HG02852 (cell line): ENCODE data around the gene CELF2.
"Not testable (repeated sequence)": the region's sequence is repeated elsewhere in the genome, so short reads cannot be mapped to it uniquely, and the experiment has no call there.

Experiments used
- ATAC-seq: cut with Tn5 transposase; IDR thresholded peaks from one replicate; pipeline ENCODE4 v1.9.1; 2021; ENCODE audit warnings: mild to moderate bottlenecking, moderate library complexity; ENCODE audit not compliant: unreplicated experiment

The CELF2 gene

DNA sequence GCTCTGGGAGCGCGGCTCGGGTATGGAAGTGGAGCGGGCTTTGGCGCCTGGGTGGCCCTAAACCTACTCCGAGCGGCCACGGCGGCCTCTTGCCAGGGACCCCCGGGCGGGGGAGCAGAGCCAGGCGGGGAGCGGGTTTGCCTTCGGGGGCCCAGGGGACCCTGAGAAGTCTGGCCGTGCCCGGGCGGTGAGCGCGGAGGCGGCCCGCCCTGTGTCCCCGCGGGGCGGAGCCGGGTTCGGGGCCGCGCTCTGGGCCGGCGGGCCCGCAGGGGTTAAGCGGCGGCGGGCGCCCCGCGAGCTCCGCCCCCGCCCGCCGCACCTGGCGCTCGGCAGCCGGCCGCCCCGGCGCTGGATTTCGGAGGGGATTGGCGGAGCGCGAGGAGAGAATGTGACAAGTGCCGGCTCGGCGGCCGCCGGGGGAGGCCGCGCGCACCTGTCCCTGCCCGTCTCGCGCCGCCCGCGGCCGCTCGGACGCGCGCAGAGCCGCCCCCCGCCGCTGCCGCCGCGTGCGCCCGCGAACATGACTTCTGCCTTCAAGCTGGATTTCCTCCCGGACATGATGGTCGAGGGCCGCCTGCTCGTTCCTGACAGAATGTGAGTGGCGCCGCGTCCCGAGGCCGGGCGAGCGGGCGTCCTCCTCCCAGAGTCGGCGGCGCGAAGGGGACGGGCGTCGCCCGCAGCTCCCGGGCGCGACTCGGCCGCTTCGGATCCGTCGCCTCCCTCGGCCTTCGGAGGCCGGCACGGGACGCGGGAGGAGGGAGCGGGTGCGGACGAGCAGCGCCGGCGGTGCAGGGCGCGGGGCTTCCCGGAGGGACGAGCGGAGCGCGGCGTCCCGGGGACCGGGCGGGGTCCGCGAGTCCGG is at the start of gene CELF2:
Gene CELF2 (plus strand): TSS at position 303 of the 862 bp plus-strand sequence. CDS start 218 bp downstream, at position 521.
- peak; percentile 70 for ATAC-seq

DNA sequence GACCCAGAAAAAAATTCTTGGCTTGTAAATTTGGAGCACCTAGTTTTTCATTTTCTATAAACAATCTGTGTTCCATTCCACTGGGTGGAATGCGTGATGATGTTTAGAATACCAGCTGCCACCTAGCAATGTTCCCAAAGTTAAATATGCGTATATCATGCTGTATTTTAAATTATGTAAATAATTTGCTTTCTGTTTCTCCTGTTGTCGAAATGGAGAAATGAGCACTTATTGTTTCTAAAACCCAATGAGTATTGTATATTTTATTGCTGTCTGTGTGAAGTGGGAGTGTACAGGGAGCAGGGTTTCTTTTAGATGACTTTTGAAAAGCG is 49.4 kb upstream of the CELF2 start:
- no peak for ATAC-seq

GRCh38 chr10:10973310-10973709 is 44.4 kb upstream of the CELF2 start:
- no peak for ATAC-seq

- no peak for ATAC-seq
These were observed 42.0 kb upstream of the CELF2 start for GRCh38 chr10:10975647-10976046.

DNA sequence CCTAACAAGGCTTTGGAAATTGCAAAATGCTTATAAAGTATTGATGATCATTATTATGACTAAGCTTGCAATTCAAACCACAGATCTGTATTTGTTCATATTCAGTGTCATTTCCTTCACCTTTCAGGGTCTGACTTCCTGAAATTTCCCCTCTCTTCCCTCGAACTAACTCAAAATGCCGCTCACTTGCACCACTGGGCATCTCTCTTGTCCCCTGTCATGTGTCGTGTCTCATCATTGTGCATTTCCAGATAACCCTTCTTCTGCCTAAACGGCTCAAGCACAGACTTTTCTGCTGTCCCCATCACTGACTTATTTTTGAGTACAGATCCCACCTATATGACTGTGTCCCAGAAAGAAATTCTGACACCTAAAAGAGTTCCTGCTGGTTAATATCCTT is 41.0 kb upstream of the CELF2 start:
- ATAC-seq, result no peak

DNA sequence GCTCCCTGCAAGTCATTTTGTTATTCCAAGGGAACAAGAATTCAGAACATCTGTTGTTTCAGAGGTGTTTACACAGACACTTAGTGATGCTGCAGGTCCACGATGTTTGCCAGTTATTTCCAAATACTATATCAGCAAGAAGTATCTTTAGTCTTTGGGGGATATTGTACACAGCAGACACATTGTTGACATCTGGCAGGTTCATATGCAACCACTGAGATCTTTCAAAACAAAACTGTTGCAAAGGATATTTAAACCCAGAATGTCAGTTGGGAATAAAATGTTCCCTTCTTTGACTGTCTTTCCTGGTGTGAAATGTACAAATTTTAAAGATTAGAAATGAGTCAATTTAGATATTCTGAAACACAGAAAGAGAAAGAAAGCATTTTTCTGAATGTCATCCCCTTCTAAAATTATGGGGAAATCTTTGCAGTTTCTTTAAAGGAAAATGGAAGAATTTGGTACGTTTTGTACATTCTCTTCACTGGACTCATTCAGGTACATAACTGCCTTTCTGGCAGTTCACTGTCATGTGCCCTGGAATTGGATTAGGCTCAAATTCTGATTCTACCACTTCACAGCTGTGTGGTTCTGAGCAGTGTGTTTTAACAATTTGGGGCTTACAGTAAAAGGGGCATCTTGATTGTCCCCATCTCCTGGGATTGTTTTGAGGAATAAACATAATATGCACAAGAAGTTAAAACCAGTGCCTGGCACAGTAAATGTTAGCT is 40.3 kb upstream of the CELF2 start:
- no peak for ATAC-seq

DNA sequence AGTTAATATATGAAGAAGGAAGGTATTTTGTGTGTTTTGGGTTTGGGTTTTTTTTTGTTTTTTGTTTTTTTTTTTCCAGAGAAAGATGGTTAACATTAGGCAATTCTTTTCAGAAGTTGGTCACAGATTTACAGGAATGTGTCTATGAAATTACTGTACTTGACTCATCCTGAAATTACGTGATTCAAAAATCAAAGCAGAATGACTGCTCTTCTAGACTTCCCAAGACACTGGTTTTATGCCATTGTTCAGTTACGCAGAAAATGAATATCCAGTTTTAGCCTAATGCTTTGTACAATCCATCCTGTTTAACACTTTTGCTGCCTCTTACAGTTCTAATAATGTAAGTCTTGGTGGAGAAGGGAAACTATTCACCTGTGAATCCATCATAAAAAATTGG is 39.7 kb upstream of the CELF2 start:
- no peak for ATAC-seq

GRCh38 chr10:10985361-10985760 is 32.3 kb upstream of the CELF2 start:
- ATAC-seq, result no peak

- ATAC-seq, result no peak
These were observed 31.1 kb upstream of the CELF2 start for GRCh38 chr10:10986606-10987005.

- no peak for ATAC-seq
These were observed 30.6 kb upstream of the CELF2 start for GRCh38 chr10:10987111-10987510.

DNA sequence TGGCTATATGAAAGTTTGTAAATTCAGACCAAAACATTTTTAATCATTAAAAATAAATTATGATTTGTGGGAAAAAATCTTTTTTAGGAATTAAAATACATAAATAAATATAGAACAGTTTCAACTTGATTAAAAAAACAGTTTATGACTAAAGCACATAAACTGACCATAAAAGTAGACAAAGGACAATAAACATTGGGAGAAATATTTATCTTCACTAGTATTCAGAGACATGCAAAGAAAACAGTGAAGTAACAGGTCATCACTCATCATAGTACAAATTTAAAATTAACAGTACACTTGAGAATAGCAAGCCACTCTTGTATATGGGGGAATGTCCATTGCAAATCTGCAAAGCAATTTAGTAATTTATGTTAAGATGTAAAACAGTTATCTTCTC is 28.0 kb upstream of the CELF2 start:
- ATAC-seq, result no peak

DNA sequence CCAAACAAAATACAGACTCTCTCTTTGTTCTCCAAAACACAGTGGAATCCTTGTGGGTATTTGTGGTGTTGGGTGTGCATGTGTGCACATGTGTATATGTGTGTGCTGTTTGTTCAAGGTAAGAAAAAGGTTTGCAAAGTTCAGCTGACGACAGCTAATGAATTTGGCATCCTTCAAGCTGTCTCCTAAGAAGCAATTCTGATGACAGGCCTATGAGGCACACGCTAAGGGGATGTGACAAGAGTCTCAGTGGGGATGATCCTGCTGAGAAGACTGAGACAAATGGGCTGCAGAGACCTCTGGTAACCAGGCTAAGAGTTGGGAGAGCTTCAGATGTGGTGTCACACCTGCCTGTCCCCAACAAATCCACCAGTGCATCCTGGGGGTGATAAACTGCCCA is 26.5 kb upstream of the CELF2 start:
- ATAC-seq, result no peak

- no peak for ATAC-seq
These were observed 25.6 kb upstream of the CELF2 start for GRCh38 chr10:10992072-10992471.

GRCh38 chr10:10992961-10993714 is 24.5 kb upstream of the CELF2 start:
- no peak for ATAC-seq

- ATAC-seq, result no peak
These were observed 23.9 kb upstream of the CELF2 start for GRCh38 chr10:10993785-10994184.

DNA sequence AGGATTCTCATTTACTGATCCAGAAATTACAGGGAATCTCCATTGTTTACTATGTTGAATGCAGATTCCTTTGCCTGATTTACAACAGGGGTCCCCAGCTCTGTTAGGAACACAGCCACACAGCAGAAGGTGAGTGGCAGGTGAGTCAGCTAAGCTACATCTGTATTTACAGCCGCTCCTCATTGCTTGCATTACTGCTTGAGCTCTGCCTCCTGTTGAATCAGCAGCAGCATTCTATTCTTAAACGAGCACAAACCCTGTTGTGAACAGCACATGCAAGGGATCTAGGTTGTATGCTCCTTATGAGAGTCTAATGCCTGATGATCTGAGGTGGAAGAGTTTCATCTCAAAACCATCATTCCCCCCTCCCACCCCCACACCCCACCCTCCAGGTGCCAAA is 23.3 kb upstream of the CELF2 start:
- ATAC-seq, result no peak

GRCh38 chr10:10995120-10995519 is 22.6 kb upstream of the CELF2 start:
- no peak for ATAC-seq

DNA sequence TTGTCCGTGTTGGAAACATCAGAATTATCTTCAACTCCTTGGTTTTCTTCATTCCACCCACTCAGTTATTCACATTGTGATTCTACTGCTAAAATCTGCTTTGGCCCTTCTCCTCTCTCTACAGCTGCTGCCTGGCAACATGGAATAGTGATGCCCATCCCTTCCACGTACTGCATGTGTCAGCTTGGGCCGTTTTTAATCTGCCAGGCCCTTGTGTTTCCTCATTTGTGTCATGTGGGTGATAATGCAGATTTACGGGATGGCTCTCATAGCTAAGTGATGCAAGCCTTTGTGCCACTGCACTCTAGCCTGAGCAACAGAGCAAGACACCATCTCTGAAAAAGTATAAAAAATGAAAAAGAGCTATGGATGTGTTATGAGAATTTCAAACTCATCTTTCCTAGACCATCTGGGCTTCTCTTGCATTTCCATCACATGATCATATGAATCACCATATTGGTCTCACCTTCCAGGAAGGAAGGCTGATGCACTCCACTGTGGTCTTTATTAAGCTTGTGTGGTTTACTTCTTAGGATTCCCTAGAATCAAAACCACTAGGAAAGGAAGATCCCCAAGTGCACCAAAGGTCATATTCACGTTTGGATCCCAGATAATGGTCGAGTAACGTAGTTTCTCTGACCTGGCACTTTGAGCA is 20.6 kb upstream of the CELF2 start:
- ATAC-seq, result no peak

DNA sequence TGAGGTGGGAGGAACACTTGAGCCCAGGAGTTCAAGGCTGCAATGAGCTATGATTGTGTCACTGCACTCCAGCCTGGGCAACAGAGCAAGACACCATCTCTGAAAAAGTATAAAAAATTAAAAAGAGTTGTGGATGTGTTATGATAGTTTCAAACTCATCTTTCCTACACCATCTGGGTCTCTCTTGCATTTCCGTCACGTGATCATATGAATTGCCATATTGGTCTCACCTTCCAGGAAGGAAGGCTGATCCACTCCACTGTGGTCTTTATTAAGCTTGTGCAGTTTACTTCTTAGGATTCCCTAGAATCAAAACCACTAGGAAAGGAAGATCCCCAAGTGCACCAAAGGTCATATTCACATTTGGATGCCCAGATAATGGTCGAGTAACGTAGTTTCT is 18.2 kb upstream of the CELF2 start:
- not testable (repeated sequence) for ATAC-seq

DNA sequence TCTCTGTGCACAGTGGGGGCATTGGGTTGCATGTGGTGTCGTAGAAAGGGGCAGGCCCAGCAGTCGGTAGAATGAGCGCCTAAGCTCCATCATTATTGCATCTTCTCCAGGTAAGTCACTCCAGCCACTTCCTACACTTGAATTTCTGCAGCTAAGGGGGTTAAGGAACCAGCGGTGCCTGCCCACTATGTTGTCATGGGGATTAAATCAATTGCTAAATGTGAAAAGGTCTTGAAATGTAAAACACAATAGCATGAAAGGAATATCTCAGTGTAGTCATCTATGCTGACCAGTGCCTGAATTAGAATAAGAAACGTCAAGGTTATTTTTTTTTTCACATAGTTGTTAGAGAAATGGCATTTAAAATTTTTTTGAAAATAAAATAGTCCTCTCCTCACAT is 15.2 kb upstream of the CELF2 start:
- no peak for ATAC-seq

DNA sequence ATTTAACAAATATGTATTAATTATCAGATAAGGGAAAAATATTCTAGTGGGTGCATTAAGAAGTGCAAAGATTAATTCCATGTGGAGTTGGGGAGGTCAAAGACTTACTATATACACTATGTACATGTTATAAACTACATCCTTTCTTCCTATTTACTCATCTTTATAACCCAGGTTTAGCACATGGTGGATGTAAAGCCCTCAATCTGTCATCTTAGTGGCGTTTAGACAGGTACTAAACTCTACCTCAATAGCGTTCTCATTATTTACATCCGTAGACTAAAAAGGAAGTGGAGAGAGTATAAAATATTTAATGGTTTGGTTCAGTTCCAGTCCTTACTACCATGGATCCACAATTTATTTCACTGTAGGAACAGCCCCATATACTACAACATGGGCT is 14.8 kb upstream of the CELF2 start:
- ATAC-seq, result no peak
